HG03521 (cell line): Measurements from ENCODE around the gene FHDC1.

ENCODE experiments used
- ATAC-seq: cut with Tn5 transposase; IDR thresholded peaks from one replicate; pipeline ENCODE4 v1.9.1; 2021; ENCODE audit warnings: mild to moderate bottlenecking, moderate library complexity; ENCODE audit not compliant: unreplicated experiment

FHDC1 gene

DNA sequence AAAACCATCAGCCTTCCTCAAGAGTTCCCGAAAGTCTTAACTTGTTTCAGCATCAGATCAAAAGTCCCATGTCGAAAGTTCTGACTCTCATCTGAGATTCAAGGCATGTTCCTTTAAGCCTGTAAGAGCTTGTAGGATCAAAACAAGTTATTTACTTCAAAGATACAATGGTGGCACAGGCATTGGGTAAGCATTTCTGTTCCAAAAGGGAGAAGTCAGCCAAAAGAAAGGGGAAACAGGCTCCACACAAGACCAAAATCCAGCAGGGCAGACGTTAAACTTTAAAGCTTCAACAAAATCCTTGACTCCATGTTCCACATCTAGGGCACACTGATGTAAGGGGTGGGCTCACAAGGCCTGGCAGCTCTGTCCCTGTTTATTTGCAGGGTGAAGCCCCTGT lies 91.7 kb downstream of the FHDC1 start:
- ATAC-seq: no peak

GRCh38 chr4:153028535-153028934 lies 92.4 kb downstream of the FHDC1 start:
- ATAC-seq: no peak
